Lung (tissue), 12 donors: Measurements from ENCODE around the gene MUC15. TPM values are rescaled to one million over a fixed set of nuclear protein-coding genes. Genes with fewer than 3 reads are reported as not detected.

ENCODE experiments used
- ATAC-seq: fragments of 200-7000 bp; cut with Tn5 transposase; one replicate; pipeline ENCODE4 v1.9.1; 2020; ENCODE audit warnings: moderate number of reproducible peaks; ENCODE audit not compliant: insufficient read depth, low FRiP score
- DNase-seq, 3 donors: peaks; one replicate each; pipeline ENCODE4 v3.0.0-alpha.2; 2013 to 2017
- H3K27ac ChIP-seq, 2 donors: one replicate each; pipeline ENCODE4 v1.5.1; 2013; ENCODE audit warnings: mild to moderate bottlenecking in 2 of 2, moderate library complexity in 2 of 2, control low read depth in 1 of 2, inconsistent platforms in 1 of 2, low read depth in 1 of 2, low read length in 1 of 2
- H3K27me3 ChIP-seq, 3 donors: one replicate each; pipeline ENCODE4 v1.5.1; 2013; ENCODE audit warnings: low read length in 2 of 3; ENCODE audit not compliant: control insufficient read depth in 3 of 3, insufficient read depth in 3 of 3
- H3K36me3 ChIP-seq, 4 donors: one replicate each; pipeline ENCODE4 v1.5.1; 2013; ENCODE audit warnings: low read length in 4 of 4, mild to moderate bottlenecking in 1 of 4, moderate library complexity in 1 of 4; ENCODE audit not compliant: control insufficient read depth in 4 of 4, insufficient read depth in 4 of 4
- H3K4me1 ChIP-seq, 5 donors: one replicate each; pipeline ENCODE4 v1.5.1; 2013; ENCODE audit warnings: low read length in 5 of 5, mild to moderate bottlenecking in 2 of 5, moderate library complexity in 1 of 5; ENCODE audit not compliant: control insufficient read depth in 5 of 5, insufficient read depth in 5 of 5
- H3K4me3 ChIP-seq: one replicate; pipeline ENCODE4 v1.5.1; 2013; ENCODE audit warnings: mild to moderate bottlenecking, control low read depth, moderate library complexity
- H3K9ac ChIP-seq, 2 donors: one replicate each; pipeline ENCODE4 v1.5.1; 2013; ENCODE audit warnings: low read length in 2 of 2, control low read depth in 1 of 2; ENCODE audit not compliant: insufficient read depth in 1 of 2
- H3K9me3 ChIP-seq, 4 donors: one replicate each; pipeline ENCODE4 v1.5.1; 2013; ENCODE audit warnings: low read length in 3 of 4, mild to moderate bottlenecking in 1 of 4, moderate library complexity in 1 of 4; ENCODE audit not compliant: control insufficient read depth in 4 of 4, insufficient read depth in 3 of 4
- WGBS, 2 donors: extraction: QIAGEN DNeasy Blood & Tissue Kit; methylation state at CpG; one replicate each; pipeline ENCODE4 v1.1.7; 2013; 5-methylcytosine and 5-hydroxymethylcytosine counted together
- polyA plus RNA-seq, 2 donors: library from polyadenylated mRNA; stranded (reverse); fragments of 200-250 nt; gene quantifications; one replicate each; pipeline ENCODE4 v1.2.1, GENCODE V29; 2013
- total RNA-seq, 2 donors: library from RNA; depleted of rRNA in 1 of 2; stranded (reverse); fragments of >200 nt in 1 of 2; gene quantifications; one replicate each; pipeline ENCODE4 v1.2.1, GENCODE V29; 2014 to 2021
- TF ChIP-seq, protein P1 (sequence below): IDR thresholded peaks from 2 replicates; pipeline ENCODE4 v1.5.1; 2012; ENCODE audit warnings: mild to moderate bottlenecking; ENCODE audit errors: control extremely low read depth, extremely low read depth
- donor health status: control.
- donor health status: control.
- donor health status: Bipolar disorder and iron deficiency.
- donor health status: healthy.
- donor health status: DM: yes; HTN: yes; CAD: no.

MUC15 gene
- total and polyA plus RNA-seq, 4 donors, result 4.6 to 12.1 (median 8.5) TPM

GRCh38 chr11:26579683-26580082 is 7.6 kb upstream of the MUC15 start:
- TF ChIP-seq, protein P1, sequence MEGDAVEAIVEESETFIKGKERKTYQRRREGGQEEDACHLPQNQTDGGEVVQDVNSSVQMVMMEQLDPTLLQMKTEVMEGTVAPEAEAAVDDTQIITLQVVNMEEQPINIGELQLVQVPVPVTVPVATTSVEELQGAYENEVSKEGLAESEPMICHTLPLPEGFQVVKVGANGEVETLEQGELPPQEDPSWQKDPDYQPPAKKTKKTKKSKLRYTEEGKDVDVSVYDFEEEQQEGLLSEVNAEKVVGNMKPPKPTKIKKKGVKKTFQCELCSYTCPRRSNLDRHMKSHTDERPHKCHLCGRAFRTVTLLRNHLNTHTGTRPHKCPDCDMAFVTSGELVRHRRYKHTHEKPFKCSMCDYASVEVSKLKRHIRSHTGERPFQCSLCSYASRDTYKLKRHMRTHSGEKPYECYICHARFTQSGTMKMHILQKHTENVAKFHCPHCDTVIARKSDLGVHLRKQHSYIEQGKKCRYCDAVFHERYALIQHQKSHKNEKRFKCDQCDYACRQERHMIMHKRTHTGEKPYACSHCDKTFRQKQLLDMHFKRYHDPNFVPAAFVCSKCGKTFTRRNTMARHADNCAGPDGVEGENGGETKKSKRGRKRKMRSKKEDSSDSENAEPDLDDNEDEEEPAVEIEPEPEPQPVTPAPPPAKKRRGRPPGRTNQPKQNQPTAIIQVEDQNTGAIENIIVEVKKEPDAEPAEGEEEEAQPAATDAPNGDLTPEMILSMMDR, result no peak
- Histone ChIP-seq H3K9ac (no peak overlapping the region), H3K4me3 (no peak overlapping the region), H3K9me3 (no peaks in the 10 kb centered on the region), H3K36me3 (no peaks in the 10 kb centered on the region), H3K4me1 (peaks cover 0 to 23% (median 4%) of the 10 kb centered on the region in 5 donors), H3K27me3 (no peaks in the 10 kb centered on the region), H3K27ac (no peak overlapping the region)
- ATAC-seq (no peak), DNase-seq (no peak)
- WGBS, 2 donors, result 67 to 71% methylated on average over 2 of the region's 2 CpGs

- Histone ChIP-seq H3K36me3 (no peaks in the 10 kb centered on the region), H3K9ac (no peak overlapping the region), H3K4me3 (no peak overlapping the region), H3K9me3 (no peaks in the 10 kb centered on the region), H3K27me3 (no peaks in the 10 kb centered on the region), H3K27ac (no peak overlapping the region), H3K4me1 (peaks cover 0 to 23% (median 4%) of the 10 kb centered on the region in 5 donors)
- TF ChIP-seq, protein P1, result no peak
- DNase-seq (peak in 2 of 3 donors; percentile 42 to 58), ATAC-seq (no peak)
- WGBS, 2 donors, result 53 to 60% methylated on average over 1 of the region's 1 CpG
Measured at GRCh38 chr11:26578998-26579661, 7.1 kb upstream of the MUC15 start.

- DNase-seq (peak in 2 of 3 donors; percentile 70 to 80), ATAC-seq (no peak)
- H3K9ac ChIP-seq, result no peak overlapping the region
- TF ChIP-seq, protein P1, result no peak
- H3K27ac ChIP-seq, result no peak overlapping the region
- H3K4me3 ChIP-seq, result no peak overlapping the region
- no peaks in the 10 kb centered on the region for H3K36me3 ChIP-seq
- WGBS, 2 donors, result 57 to 78% methylated on average over 5 of the region's 5 CpGs
- H3K27me3 ChIP-seq, result no peaks in the 10 kb centered on the region
- peaks cover 0 to 19% (median 5%) of the 10 kb centered on the region in 5 donors for H3K4me1 ChIP-seq
- no peaks in the 10 kb centered on the region for H3K9me3 ChIP-seq
Measured at GRCh38 chr11:26575946-26576345, 3.9 kb upstream of the MUC15 start.
